Stimulated activated CD4-positive, alpha-beta T cell treated with anti-CD3 and anti-CD28 coated beads, Interleukin-2, amount 100 ng/mL, for 24 hours (primary cell): ENCODE measurements around the gene MICB.

Source experiments
- DNase-seq, 2 donors: peaks; one replicate each; pipeline ENCODE4 v3.0.0-alpha.2; 2020

Gene MICB

GRCh38 chr6:31541658-31542521 lies 43.9 kb downstream of the MICB start, which contains the start of gene DDX39B:
TSS of gene DDX39B (minus strand) at chr6:31542003. CDS start at chr6:31540532, 1,471 bp downstream.
- DNase-seq, result peak; percentile 92 to 94

GRCh38 chr6:31543639-31544038 lies 45.7 kb downstream of the MICB start:
- no peak for DNase-seq

- no peak for DNase-seq
Measured at GRCh38 chr6:31544676-31545075, 46.7 kb downstream of the MICB start.

- no peak for DNase-seq
Measured at GRCh38 chr6:31545291-31545690, 47.3 kb downstream of the MICB start.

GRCh38 chr6:31546339-31546957 lies 48.5 kb downstream of the MICB start, which contains the start of gene ATP6V1G2:
TSS of gene ATP6V1G2 (minus strand) at chr6:31546608. CDS start at chr6:31546559, 49 bp downstream.
- DNase-seq, result peak; percentile 91 to 94

GRCh38 chr6:31546958-31547726 lies 49.2 kb downstream of the MICB start, which contains the start of gene NFKBIL1:
TSS of gene NFKBIL1 (plus strand) at chr6:31547608. CDS start at chr6:31547695, 87 bp downstream.
- peak; percentile 92 for DNase-seq

GRCh38 chr6:31547727-31548543 lies 50.0 kb downstream of the MICB start:
- DNase-seq, result no peak

GRCh38 chr6:31548544-31548873 lies 50.6 kb downstream of the MICB start:
- DNase-seq, result no peak

GRCh38 chr6:31551371-31551770 lies 53.4 kb downstream of the MICB start:
- DNase-seq, result peak; percentile 66 to 76

- DNase-seq, result no peak
Measured at GRCh38 chr6:31556307-31556706, 58.4 kb downstream of the MICB start.

- no peak for DNase-seq
Measured at GRCh38 chr6:31557443-31558317, 59.7 kb downstream of the MICB start.

- no peak for DNase-seq
Measured at GRCh38 chr6:31558318-31558625, 60.3 kb downstream of the MICB start.

GRCh38 chr6:31558631-31559500 lies 60.9 kb downstream of the MICB start:
- DNase-seq, result peak; percentile 76 to 77

- no peak for DNase-seq
Measured at GRCh38 chr6:31559606-31559957, 61.6 kb downstream of the MICB start.

- DNase-seq, result peak; percentile 48 to 58
Measured at GRCh38 chr6:31559958-31560696, 62.2 kb downstream of the MICB start.

GRCh38 chr6:31560697-31561058 lies 62.7 kb downstream of the MICB start:
- no peak for DNase-seq
